ENCODE results near the gene FRAT1. TPM values are rescaled to one million over a fixed set of nuclear protein-coding genes. Genes with fewer than 3 reads are reported as not detected.
A peak's percentile ranks its signal among the peaks of the same experiment; 100 is the strongest.

The FRAT1 gene
- total and polyA plus RNA-seq, 2 of the 13 experiments (the other 11 are each of a cell fraction or from before 2014, with no cell fraction given), result 1.7 to 2.3 TPM

DNA sequence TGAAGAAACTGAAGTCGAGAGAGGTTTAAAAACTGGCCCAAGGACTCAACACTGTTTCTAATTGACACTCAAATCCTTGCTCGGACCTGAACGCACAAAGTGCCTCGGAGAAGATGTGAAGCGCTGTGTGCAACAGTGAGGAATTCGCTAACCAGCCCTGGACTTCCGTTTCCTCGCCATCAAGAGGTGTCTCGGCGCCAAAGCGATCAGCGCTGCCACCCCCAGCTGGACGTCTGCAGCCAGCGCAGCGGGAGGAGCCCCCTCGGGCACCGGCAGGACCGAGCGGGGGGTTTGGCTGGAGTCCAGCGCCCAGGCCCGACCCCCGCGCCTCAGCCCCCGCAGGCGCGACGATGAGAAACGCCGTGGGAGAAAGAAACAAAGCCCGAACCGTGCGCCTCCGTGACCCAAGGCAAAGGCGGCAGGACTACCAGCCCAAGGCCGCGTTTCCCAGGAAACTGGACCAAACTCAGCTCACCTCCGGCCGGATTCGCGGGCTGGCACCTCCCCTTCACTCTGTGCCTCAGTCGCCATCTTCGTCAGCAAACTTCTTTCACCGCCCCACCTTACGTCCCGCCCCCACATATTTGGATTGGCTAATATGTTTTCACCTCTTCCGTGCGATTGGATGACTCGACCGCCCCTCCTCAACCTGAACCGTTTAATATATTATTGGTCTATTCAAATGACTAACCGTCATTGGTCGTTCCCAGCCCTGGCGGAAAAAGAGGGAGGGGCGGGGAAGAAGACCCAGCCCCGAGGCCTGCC is 26.8 kb upstream of the FRAT1 start, which contains the start of gene ARHGAP19 (continued):
- TF ChIP-seq NFATC3 (CRISPR knock-in tag; IDR thresholded peaks at IDR 0.05) (0 out of 2 replicates have a peak, but pooled peaks have one; percentile 66), ZNF616 (CRISPR knock-in tag; IDR thresholded peaks at IDR 0.05; ENCODE audit: low read depth) (no peak), HHEX (CRISPR knock-in tag; IDR thresholded peaks at IDR 0.05) (no peak), ZBTB20 (CRISPR knock-in tag; IDR thresholded peaks at IDR 0.05; ENCODE audit: borderline replicate concordance, low read depth) (peak; percentile 64; the same call in 1 of the 2 replicates), HDAC1 (CRISPR knock-in tag; IDR thresholded peaks at IDR 0.05) (peak; percentile 88), ZFY (CRISPR knock-in tag; IDR thresholded peaks at IDR 0.05) (peak; percentile 96), SETDB1 (CRISPR knock-in tag; IDR thresholded peaks at IDR 0.05; ENCODE audit: borderline replicate concordance) (no peak), ZIK1 (CRISPR knock-in tag; IDR thresholded peaks at IDR 0.05; ENCODE audit: borderline replicate concordance, low read depth) (no peak), TRIM24 (CRISPR knock-in tag; IDR thresholded peaks at IDR 0.05) (no peak), ZSCAN12 (CRISPR knock-in tag; IDR thresholded peaks at IDR 0.05) (0 out of 2 replicates have a peak, but pooled peaks have one; percentile 81), CEBPG (CRISPR knock-in tag; IDR thresholded peaks at IDR 0.05) (no peak), ADNP (CRISPR knock-in tag; IDR thresholded peaks at IDR 0.05) (no peak), ZNF430 (CRISPR knock-in tag; IDR thresholded peaks at IDR 0.05) (peak; percentile 59), KLF16 (CRISPR knock-in tag; IDR thresholded peaks at IDR 0.05) (peak in 1 of 2 experiments; percentile 86; a peak in 2 of 4 replicates), CHD4 (IDR thresholded peaks at IDR 0.05; ENCODE audit: borderline replicate concordance, low read length) (no peak), THYN1 (CRISPR knock-in tag; IDR thresholded peaks at IDR 0.05; ENCODE audit: borderline replicate concordance, low read depth) (peak; percentile 55; the same call in 1 of the 2 replicates), ZNF83 (CRISPR knock-in tag; IDR thresholded peaks at IDR 0.05; ENCODE audit: borderline replicate concordance) (peak; percentile 85; the same call in 1 of the 2 replicates)
- TF ChIP-seq, protein P1, sequence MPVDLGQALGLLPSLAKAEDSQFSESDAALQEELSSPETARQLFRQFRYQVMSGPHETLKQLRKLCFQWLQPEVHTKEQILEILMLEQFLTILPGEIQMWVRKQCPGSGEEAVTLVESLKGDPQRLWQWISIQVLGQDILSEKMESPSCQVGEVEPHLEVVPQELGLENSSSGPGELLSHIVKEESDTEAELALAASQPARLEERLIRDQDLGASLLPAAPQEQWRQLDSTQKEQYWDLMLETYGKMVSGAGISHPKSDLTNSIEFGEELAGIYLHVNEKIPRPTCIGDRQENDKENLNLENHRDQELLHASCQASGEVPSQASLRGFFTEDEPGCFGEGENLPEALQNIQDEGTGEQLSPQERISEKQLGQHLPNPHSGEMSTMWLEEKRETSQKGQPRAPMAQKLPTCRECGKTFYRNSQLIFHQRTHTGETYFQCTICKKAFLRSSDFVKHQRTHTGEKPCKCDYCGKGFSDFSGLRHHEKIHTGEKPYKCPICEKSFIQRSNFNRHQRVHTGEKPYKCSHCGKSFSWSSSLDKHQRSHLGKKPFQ (CRISPR knock-in tag; IDR thresholded peaks at IDR 0.05; ENCODE audit: insufficient replicate concordance), result no peak
- TF ChIP-seq, protein P2, sequence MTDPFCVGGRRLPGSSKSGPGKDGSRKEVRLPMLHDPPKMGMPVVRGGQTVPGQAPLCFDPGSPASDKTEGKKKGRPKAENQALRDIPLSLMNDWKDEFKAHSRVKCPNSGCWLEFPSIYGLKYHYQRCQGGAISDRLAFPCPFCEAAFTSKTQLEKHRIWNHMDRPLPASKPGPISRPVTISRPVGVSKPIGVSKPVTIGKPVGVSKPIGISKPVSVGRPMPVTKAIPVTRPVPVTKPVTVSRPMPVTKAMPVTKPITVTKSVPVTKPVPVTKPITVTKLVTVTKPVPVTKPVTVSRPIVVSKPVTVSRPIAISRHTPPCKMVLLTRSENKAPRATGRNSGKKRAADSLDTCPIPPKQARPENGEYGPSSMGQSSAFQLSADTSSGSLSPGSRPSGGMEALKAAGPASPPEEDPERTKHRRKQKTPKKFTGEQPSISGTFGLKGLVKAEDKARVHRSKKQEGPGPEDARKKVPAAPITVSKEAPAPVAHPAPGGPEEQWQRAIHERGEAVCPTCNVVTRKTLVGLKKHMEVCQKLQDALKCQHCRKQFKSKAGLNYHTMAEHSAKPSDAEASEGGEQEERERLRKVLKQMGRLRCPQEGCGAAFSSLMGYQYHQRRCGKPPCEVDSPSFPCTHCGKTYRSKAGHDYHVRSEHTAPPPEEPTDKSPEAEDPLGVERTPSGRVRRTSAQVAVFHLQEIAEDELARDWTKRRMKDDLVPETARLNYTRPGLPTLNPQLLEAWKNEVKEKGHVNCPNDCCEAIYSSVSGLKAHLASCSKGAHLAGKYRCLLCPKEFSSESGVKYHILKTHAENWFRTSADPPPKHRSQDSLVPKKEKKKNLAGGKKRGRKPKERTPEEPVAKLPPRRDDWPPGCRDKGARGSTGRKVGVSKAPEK (CRISPR knock-in tag; IDR thresholded peaks at IDR 0.05; ENCODE audit: borderline replicate concordance), result no peak
- TF ChIP-seq, protein P3, sequence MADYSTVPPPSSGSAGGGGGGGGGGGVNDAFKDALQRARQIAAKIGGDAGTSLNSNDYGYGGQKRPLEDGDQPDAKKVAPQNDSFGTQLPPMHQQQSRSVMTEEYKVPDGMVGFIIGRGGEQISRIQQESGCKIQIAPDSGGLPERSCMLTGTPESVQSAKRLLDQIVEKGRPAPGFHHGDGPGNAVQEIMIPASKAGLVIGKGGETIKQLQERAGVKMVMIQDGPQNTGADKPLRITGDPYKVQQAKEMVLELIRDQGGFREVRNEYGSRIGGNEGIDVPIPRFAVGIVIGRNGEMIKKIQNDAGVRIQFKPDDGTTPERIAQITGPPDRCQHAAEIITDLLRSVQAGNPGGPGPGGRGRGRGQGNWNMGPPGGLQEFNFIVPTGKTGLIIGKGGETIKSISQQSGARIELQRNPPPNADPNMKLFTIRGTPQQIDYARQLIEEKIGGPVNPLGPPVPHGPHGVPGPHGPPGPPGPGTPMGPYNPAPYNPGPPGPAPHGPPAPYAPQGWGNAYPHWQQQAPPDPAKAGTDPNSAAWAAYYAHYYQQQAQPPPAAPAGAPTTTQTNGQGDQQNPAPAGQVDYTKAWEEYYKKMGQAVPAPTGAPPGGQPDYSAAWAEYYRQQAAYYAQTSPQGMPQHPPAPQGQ (CRISPR knock-in tag; IDR thresholded peaks at IDR 0.05; ENCODE audit: borderline replicate concordance), result peak; percentile 36; the same call in 1 of the 2 replicates
- TF ChIP-seq, protein P4, sequence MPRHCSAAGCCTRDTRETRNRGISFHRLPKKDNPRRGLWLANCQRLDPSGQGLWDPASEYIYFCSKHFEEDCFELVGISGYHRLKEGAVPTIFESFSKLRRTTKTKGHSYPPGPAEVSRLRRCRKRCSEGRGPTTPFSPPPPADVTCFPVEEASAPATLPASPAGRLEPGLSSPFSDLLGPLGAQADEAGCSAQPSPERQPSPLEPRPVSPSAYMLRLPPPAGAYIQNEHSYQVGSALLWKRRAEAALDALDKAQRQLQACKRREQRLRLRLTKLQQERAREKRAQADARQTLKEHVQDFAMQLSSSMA (CRISPR knock-in tag; IDR thresholded peaks at IDR 0.05), result no peak

All from HepG2 (cell line).